Thoracic aorta (tissue), 2 donors: ENCODE measurements around the gene NTNG1. TPM values are rescaled to one million over a fixed set of nuclear protein-coding genes. Genes with fewer than 3 reads are reported as not detected.

ENCODE experiments used
- ATAC-seq: fragments of 150-250 bp; one replicate; pipeline ENCODE4 v1.8.0; 2017; ENCODE audit warnings: low read depth; ENCODE audit not compliant: insufficient number of reproducible peaks, low FRiP score
- DNase-seq: peaks from one replicate; pipeline ENCODE4 v3.0.0-alpha.2; 2020; ENCODE audit warnings: low spot score
- H3K27ac ChIP-seq, 2 donors: fragments of 200-600 bp; sonication (generic); 1 replicate in 1 of 2; 2 replicates in 1 of 2; pipeline ENCODE4 v1.5.1; 2016; ENCODE audit warnings: mild to moderate bottlenecking in 2 of 2, moderate library complexity in 2 of 2
- H3K27me3 ChIP-seq: fragments of 200-600 bp; sonication (generic); replicated peaks from 2 replicates; pipeline ENCODE4 v1.6.0; 2016; ENCODE audit warnings: mild to moderate bottlenecking; ENCODE audit not compliant: insufficient read depth
- H3K36me3 ChIP-seq: fragments of 200-600 bp; sonication (generic); one replicate; pipeline ENCODE4 v1.5.1; 2016
- H3K4me1 ChIP-seq, 2 donors: fragments of 200-600 bp; sonication (generic); 1 replicate in 1 of 2; 2 replicates in 1 of 2; pipeline versions ENCODE4 v1.5.1 to v1.6.0; 2016; ENCODE audit warnings: low read depth in 2 of 2, mild to moderate bottlenecking in 1 of 2; ENCODE audit not compliant: control insufficient read depth in 1 of 2
- H3K4me3 ChIP-seq: fragments of 200-600 bp; sonication (generic); 2 replicates; pipeline ENCODE4 v1.5.1; 2016; ENCODE audit warnings: mild to moderate bottlenecking
- H3K9me3 ChIP-seq: fragments of 200-600 bp; sonication (generic); 2 replicates; pipeline ENCODE4 v1.5.1; 2016
- total RNA-seq, 2 donors: library from RNA; depleted of rRNA; stranded (reverse); fragments of >200 nt; gene quantifications; one replicate each; pipeline versions ENCODE4 v1.1.0 to v1.2.3, GENCODE V29; 2016
- TF ChIP-seq, protein P1 (sequence below): fragments of 200-600 bp; sonication (generic); IDR thresholded peaks from one replicate; pipeline ENCODE4 v1.5.1; 2019; ENCODE audit warnings: antibody characterized with exemption

NTNG1 gene
- total RNA-seq, 2 donors from 2014 or later = 0.99 to 1.4 TPM

DNA sequence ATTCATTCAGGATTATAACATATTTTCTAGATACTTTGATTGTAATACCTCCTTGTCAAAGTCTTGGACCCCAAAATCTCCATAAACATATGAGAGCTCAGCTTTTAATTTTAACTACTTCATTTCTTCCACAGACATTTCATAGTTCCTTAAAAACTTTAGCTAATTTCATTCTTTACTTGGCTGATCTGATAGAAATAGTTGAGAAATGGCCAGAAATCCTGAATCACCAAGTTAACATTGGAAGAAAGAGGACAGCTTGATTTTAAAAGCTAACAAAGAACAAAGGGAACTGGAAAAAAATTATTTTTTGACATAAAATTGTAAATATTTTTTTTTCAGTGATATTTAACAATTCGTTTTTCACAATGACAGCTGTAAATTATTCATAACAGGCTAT lies 216.5 kb downstream of the NTNG1 start:
- TF ChIP-seq, protein P1, sequence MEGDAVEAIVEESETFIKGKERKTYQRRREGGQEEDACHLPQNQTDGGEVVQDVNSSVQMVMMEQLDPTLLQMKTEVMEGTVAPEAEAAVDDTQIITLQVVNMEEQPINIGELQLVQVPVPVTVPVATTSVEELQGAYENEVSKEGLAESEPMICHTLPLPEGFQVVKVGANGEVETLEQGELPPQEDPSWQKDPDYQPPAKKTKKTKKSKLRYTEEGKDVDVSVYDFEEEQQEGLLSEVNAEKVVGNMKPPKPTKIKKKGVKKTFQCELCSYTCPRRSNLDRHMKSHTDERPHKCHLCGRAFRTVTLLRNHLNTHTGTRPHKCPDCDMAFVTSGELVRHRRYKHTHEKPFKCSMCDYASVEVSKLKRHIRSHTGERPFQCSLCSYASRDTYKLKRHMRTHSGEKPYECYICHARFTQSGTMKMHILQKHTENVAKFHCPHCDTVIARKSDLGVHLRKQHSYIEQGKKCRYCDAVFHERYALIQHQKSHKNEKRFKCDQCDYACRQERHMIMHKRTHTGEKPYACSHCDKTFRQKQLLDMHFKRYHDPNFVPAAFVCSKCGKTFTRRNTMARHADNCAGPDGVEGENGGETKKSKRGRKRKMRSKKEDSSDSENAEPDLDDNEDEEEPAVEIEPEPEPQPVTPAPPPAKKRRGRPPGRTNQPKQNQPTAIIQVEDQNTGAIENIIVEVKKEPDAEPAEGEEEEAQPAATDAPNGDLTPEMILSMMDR = no peak
- Histone ChIP-seq H3K4me3 (no peak overlapping the region), H3K36me3 (no peaks in the 10 kb centered on the region), H3K27me3 (no peaks in the 10 kb centered on the region), H3K4me1 (no peaks in the 10 kb centered on the region), H3K27ac (no peak overlapping the region), H3K9me3 (no peaks in the 10 kb centered on the region)
- DNase-seq (no peak), ATAC-seq (no peak)

DNA sequence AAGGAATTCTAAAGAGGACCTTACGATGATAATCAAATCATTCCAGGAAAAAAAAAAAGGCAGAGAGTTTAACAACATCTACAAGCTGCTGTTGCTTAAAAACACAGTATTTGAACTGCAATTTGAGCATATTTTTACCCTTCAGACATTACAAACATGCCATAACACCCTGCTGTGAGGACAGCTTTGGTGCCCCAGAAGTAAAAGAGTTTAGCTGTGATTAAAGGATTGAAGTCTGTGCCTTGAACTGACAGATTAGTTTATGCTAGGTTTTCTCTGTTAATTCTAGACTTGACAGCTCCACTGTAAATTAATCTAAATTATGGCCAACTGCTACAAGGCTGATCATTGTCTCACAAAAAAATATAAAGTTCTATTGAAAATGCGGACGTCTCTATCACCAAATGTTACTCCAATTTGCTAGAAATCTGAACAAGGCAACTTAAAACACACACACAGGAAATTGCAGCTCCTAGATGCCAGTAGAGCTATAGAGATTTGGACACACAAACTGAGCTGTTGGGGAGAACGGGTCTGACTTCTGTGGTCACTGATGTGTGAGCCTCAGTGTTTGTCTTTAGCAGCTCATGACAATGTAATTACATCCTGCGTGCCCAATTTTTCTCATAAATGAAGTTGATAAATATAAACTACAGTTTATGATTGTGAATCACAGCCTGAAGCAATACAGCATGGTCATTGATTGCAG lies 217.9 kb downstream of the NTNG1 start:
- Histone ChIP-seq H3K27ac (no peak overlapping the region), H3K36me3 (no peaks in the 10 kb centered on the region), H3K9me3 (no peaks in the 10 kb centered on the region), H3K27me3 (no peaks in the 10 kb centered on the region), H3K4me3 (no peak overlapping the region), H3K4me1 (no peaks in the 10 kb centered on the region)
- TF ChIP-seq, protein P1 = no peak
- ATAC-seq (no peak), DNase-seq (no peak)

DNA sequence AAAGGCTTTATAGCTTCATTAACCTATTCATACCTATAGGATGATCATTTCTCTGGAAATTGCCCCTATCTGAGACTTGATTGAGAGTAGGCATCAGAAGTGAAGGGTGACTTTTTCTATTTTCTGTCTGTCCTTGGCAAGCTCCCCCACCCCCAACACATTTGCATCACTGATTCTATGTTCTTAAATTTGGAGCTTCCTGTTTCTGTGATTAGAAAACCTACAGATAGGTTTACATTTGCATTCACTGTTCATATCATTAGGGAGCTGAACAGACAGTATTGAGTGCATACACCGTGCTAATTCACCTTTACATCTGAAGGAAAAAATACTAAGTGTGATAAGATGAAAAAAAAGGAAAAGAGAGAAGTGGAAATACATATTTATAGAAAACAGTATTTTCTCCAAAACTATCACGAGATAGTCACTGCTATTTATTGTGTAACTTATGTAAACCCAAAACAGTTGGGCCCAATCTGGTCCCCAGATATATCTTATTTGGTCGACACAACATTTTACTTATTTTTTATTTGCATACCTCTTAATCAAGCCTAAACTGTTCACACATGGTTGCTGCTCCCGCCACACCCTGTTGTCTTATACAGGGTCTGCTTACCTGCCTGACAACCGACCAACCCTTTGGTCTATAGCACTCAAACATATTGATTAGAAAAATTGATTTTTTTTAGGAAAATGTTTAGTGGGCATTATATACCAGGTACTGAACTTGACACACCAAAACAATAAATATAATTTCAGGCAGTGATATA lies 218.8 kb downstream of the NTNG1 start:
- ATAC-seq (no peak), DNase-seq (no peak)
- H3K9me3 ChIP-seq = no peaks in the 10 kb centered on the region
- no peaks in the 10 kb centered on the region for H3K4me1 ChIP-seq
- TF ChIP-seq, protein P1 = no peak
- no peak overlapping the region for H3K27ac ChIP-seq
- H3K4me3 ChIP-seq = no peak overlapping the region
- no peaks in the 10 kb centered on the region for H3K36me3 ChIP-seq
- no peaks in the 10 kb centered on the region for H3K27me3 ChIP-seq

DNA sequence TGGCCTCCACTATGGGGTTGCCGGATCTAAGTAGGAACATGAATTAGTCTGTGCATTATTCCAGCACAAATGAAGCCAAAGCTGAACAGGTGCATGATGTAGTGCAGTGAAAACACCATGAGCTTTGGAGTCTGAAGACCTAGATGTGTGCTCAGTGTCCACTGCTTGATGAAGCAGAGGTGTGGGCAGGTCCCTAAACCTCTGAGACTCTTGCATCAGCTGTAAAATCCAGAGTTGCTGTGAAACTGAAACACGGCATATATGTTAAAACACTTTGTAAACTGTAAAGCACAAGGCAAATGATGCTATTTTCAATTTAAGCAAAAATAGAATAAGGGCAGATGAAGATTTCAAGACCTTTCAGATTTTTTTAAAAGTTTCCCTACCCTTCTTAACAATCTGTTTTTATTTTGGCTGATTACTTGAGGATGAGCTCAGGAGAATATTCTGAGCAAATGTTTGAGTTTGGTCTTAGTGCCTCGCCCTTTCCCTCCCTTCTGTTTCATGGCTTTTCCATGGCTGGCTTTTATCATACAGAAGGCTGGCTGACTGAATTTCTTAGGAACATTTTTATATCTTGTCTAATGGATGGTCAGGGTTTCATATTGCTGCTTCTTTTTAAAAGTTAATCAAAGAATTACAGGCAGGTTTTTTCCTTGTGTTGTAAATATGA lies 221.8 kb downstream of the NTNG1 start:
- DNase-seq (no peak), ATAC-seq (no peak)
- H3K27ac ChIP-seq = no peak overlapping the region
- no peak overlapping the region for H3K4me3 ChIP-seq
- H3K27me3 ChIP-seq = no peaks in the 10 kb centered on the region
- TF ChIP-seq, protein P1 = no peak
- H3K9me3 ChIP-seq = no peaks in the 10 kb centered on the region
- no peaks in the 10 kb centered on the region for H3K36me3 ChIP-seq
- H3K4me1 ChIP-seq = no peaks in the 10 kb centered on the region

DNA sequence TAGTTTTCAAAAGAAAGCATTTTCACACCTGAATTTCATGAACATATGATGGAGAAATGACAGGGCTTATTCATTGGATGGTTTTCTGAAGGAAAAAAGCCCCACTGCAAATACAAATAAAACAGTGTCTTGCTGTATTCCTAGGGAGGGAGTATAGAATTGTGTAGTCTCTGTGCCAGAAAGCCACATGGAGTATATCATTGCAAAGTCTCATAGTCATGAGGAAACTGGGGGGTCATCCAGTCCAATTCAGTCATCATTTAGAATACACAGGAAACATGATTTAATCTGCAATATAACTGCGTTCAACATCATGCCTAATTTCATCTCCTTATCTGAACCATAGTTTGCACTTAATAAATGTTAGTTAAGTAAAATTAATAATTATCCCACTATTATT lies 222.3 kb downstream of the NTNG1 start:
- Histone ChIP-seq H3K36me3 (no peaks in the 10 kb centered on the region), H3K4me1 (no peaks in the 10 kb centered on the region), H3K27ac (no peak overlapping the region), H3K27me3 (no peaks in the 10 kb centered on the region), H3K4me3 (no peak overlapping the region), H3K9me3 (no peaks in the 10 kb centered on the region)
- DNase-seq = no peak
- TF ChIP-seq, protein P1 = no peak
- no peak for ATAC-seq
